Measurements from ENCODE around the gene ANO2. TPM values are rescaled to one million over a fixed set of nuclear protein-coding genes. Genes with fewer than 3 reads are reported as not detected.

ANO2 gene
- total and polyA plus RNA-seq, 2 experiments from 2014 or later: 2.3 to 4.6 TPM

DNA sequence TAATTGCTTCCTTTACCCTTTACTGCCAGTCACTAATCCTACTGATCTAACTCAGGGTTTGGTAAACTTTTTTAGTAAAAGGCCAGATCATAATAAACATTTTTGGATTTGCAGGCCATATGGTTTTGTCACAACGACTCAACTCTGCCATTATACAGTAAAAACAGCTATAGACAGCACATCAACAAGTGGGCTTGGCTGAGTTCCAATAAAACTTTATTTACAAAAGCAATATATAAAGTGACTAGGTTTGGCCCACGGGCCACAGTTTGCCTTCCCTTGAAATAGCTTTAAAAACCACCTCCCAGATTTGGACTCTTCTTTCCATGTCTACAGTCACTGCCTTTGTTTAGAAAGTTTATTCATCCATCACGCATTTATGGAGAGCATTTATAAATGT lies 366.3 kb downstream of the ANO2 start:
- H3K4me1 ChIP-seq (ENCODE audit: insufficient read depth): no peaks in the 10 kb centered on the region
- no peak overlapping the region for H3K4me2 ChIP-seq
- no peak for DNase-seq (ENCODE audit: low spot score)
- H3K36me3 Mint-ChIP-seq (ENCODE audit: low read depth): no peaks in the 10 kb centered on the region
- H3K27me3 ChIP-seq (ENCODE audit: insufficient read depth): no peaks in the 10 kb centered on the region
- peaks cover 18% of the 10 kb centered on the region for H3K9me2 ChIP-seq (ENCODE audit: insufficient read depth)
- peaks cover 4% of the 10 kb centered on the region; the same call in 1 of the 3 replicates for H3K4me1 Mint-ChIP-seq
- no peak for TF ChIP-seq JUNB (IDR thresholded peaks at IDR 0.05; ENCODE audit: unreplicated experiment)
- TF ChIP-seq ZNF114 (CRISPR knock-in tag; IDR thresholded peaks at IDR 0.05): no peak
- no peak for TF ChIP-seq CREB1 (CRISPR knock-in tag; IDR thresholded peaks at IDR 0.05; ENCODE audit: low read depth)
- TF ChIP-seq, protein P1, sequence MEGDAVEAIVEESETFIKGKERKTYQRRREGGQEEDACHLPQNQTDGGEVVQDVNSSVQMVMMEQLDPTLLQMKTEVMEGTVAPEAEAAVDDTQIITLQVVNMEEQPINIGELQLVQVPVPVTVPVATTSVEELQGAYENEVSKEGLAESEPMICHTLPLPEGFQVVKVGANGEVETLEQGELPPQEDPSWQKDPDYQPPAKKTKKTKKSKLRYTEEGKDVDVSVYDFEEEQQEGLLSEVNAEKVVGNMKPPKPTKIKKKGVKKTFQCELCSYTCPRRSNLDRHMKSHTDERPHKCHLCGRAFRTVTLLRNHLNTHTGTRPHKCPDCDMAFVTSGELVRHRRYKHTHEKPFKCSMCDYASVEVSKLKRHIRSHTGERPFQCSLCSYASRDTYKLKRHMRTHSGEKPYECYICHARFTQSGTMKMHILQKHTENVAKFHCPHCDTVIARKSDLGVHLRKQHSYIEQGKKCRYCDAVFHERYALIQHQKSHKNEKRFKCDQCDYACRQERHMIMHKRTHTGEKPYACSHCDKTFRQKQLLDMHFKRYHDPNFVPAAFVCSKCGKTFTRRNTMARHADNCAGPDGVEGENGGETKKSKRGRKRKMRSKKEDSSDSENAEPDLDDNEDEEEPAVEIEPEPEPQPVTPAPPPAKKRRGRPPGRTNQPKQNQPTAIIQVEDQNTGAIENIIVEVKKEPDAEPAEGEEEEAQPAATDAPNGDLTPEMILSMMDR (conservative IDR thresholded peaks at IDR 0.05; ENCODE audit: low read depth in 2 of 2): no peak
- ATAC-seq: no peak
- H2AFZ ChIP-seq: no peak overlapping the region
- no peak overlapping the region for H3K27ac Mint-ChIP-seq
- H3K4me3 ChIP-seq: no peak overlapping the region
- no peaks in the 10 kb centered on the region for H3K36me3 ChIP-seq (ENCODE audit: insufficient read depth)
- no peak overlapping the region for H3K4me3 Mint-ChIP-seq
- H3F3A ChIP-seq (replicated peaks; ENCODE audit: low read depth): no peaks in the 10 kb centered on the region
- H3K27me3 Mint-ChIP-seq (ENCODE audit: insufficient read depth, low read depth, poor library complexity): peaks cover 4% of the 10 kb centered on the region
- no peaks in the 10 kb centered on the region for H3K9me3 Mint-ChIP-seq
- H3K79me2 ChIP-seq (replicated peaks; ENCODE audit: insufficient read depth): no peaks in the 10 kb centered on the region
- H3K27ac ChIP-seq (ENCODE audit: low read depth): no peak overlapping the region
- H4K20me1 ChIP-seq (replicated peaks; ENCODE audit: insufficient read depth): no peaks in the 10 kb centered on the region

DNA sequence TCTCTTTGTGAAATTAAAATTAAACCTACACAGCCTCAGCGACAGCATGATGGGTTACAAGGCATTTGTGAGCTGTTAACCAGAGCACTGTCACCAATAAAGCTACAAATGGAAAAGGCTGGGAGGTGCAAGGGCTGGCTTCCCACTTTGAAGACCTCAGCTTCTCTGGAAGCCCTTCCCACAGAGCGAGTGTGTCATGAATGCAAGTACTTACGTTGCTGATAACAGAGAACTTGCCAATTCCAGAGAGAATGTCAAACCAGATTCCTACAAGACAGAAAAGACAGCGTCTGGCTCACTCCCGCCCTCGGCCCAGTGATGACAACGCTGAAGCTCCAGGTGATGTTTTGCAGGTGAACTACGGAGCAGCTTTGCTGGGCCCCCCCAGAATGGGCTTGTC lies 367.3 kb downstream of the ANO2 start:
- H3K9me3 Mint-ChIP-seq: no peaks in the 10 kb centered on the region
- Histone ChIP-seq H3K27ac (ENCODE audit: low read depth) (no peak overlapping the region), H4K20me1 (replicated peaks; ENCODE audit: insufficient read depth) (no peaks in the 10 kb centered on the region), H3K36me3 (ENCODE audit: insufficient read depth) (no peaks in the 10 kb centered on the region), H3K4me1 (ENCODE audit: insufficient read depth) (no peaks in the 10 kb centered on the region), H3K4me3 (no peak overlapping the region), H3K79me2 (replicated peaks; ENCODE audit: insufficient read depth) (no peaks in the 10 kb centered on the region), H3F3A (replicated peaks; ENCODE audit: low read depth) (no peaks in the 10 kb centered on the region), H3K4me2 (no peak overlapping the region), H3K9me2 (ENCODE audit: insufficient read depth) (peaks cover 15% of the 10 kb centered on the region), H3K27me3 (ENCODE audit: insufficient read depth) (no peaks in the 10 kb centered on the region), H2AFZ (no peak overlapping the region)
- TF ChIP-seq NANOG (IDR thresholded peaks at IDR 0.05; ENCODE audit: borderline replicate concordance): no peak
- H3K4me3 Mint-ChIP-seq: no peak overlapping the region
- H3K27ac Mint-ChIP-seq: no peak overlapping the region
- DNase-seq (ENCODE audit: low spot score) (no peak), ATAC-seq (no peak)
- H3K27me3 Mint-ChIP-seq (ENCODE audit: insufficient read depth, low read depth, poor library complexity): peaks cover 4% of the 10 kb centered on the region
- H3K4me1 Mint-ChIP-seq: peaks cover 4% of the 10 kb centered on the region; the same call in 1 of the 3 replicates
- no peaks in the 10 kb centered on the region for H3K36me3 Mint-ChIP-seq (ENCODE audit: low read depth)

DNA sequence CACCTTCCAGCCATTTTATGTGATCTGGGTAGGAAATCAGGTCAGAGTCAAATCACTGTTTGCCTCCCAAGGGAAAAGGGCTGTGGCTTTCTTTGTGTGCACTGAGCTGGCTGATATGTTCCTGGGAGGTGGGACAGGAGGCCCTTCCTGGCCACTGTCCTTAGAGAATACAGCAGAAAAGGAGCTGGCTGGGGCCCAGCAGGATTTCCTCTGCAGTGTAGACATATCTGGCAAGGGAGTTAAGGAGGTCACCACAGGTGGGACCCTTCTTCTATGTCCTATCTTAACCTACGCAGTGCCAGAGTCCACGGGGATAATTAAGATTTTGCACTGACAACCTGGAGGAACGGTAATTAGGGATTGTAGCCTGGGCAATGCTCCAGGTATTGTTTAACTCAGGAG lies 367.8 kb downstream of the ANO2 start:
- H3K27me3 ChIP-seq (ENCODE audit: insufficient read depth): no peaks in the 10 kb centered on the region
- H4K20me1 ChIP-seq (replicated peaks; ENCODE audit: insufficient read depth): no peaks in the 10 kb centered on the region
- no peaks in the 10 kb centered on the region for H3K79me2 ChIP-seq (replicated peaks; ENCODE audit: insufficient read depth)
- H3K9me3 Mint-ChIP-seq: no peaks in the 10 kb centered on the region
- H3K4me3 Mint-ChIP-seq: no peak overlapping the region
- ATAC-seq (no peak), DNase-seq (ENCODE audit: low spot score) (no peak)
- TF ChIP-seq, protein P1 (conservative IDR thresholded peaks at IDR 0.05; ENCODE audit: low read depth in 2 of 2): no peak
- TF ChIP-seq POLR2AphosphoS5 (IDR thresholded peaks at IDR 0.05; ENCODE audit: low read depth) (no peak), CREB1 (CRISPR knock-in tag; IDR thresholded peaks at IDR 0.05; ENCODE audit: low read depth) (no peak), NANOG (IDR thresholded peaks at IDR 0.05; ENCODE audit: borderline replicate concordance) (no peak), EZH2phosphoT487 (IDR thresholded peaks at IDR 0.05; ENCODE audit: unreplicated experiment) (no peak), JUNB (IDR thresholded peaks at IDR 0.05; ENCODE audit: unreplicated experiment) (no peak), ZNF331 (CRISPR knock-in tag; IDR thresholded peaks at IDR 0.05; ENCODE audit: low read depth) (no peak)
- TF ChIP-seq, protein P2, sequence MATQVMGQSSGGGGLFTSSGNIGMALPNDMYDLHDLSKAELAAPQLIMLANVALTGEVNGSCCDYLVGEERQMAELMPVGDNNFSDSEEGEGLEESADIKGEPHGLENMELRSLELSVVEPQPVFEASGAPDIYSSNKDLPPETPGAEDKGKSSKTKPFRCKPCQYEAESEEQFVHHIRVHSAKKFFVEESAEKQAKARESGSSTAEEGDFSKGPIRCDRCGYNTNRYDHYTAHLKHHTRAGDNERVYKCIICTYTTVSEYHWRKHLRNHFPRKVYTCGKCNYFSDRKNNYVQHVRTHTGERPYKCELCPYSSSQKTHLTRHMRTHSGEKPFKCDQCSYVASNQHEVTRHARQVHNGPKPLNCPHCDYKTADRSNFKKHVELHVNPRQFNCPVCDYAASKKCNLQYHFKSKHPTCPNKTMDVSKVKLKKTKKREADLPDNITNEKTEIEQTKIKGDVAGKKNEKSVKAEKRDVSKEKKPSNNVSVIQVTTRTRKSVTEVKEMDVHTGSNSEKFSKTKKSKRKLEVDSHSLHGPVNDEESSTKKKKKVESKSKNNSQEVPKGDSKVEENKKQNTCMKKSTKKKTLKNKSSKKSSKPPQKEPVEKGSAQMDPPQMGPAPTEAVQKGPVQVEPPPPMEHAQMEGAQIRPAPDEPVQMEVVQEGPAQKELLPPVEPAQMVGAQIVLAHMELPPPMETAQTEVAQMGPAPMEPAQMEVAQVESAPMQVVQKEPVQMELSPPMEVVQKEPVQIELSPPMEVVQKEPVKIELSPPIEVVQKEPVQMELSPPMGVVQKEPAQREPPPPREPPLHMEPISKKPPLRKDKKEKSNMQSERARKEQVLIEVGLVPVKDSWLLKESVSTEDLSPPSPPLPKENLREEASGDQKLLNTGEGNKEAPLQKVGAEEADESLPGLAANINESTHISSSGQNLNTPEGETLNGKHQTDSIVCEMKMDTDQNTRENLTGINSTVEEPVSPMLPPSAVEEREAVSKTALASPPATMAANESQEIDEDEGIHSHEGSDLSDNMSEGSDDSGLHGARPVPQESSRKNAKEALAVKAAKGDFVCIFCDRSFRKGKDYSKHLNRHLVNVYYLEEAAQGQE (IDR thresholded peaks at IDR 0.05; ENCODE audit: unreplicated experiment): no peak
- peaks cover 4% of the 10 kb centered on the region for H3K27me3 Mint-ChIP-seq (ENCODE audit: insufficient read depth, low read depth, poor library complexity)
- H3K4me1 ChIP-seq (ENCODE audit: insufficient read depth): no peaks in the 10 kb centered on the region
- no peak overlapping the region for H3K27ac ChIP-seq (ENCODE audit: low read depth)
- no peaks in the 10 kb centered on the region for H3K36me3 ChIP-seq (ENCODE audit: insufficient read depth)
- H3K4me2 ChIP-seq: no peak overlapping the region
- H3K9me2 ChIP-seq (ENCODE audit: insufficient read depth): peaks cover 12% of the 10 kb centered on the region; the same call in 1 of the 2 replicates
- no peak overlapping the region for H3K27ac Mint-ChIP-seq
- H3K4me3 ChIP-seq: no peak overlapping the region
- peaks cover 4% of the 10 kb centered on the region; the same call in 1 of the 3 replicates for H3K4me1 Mint-ChIP-seq
- no peak overlapping the region for H2AFZ ChIP-seq
- no peaks in the 10 kb centered on the region for H3K36me3 Mint-ChIP-seq (ENCODE audit: low read depth)
- H3F3A ChIP-seq (replicated peaks; ENCODE audit: low read depth): no peaks in the 10 kb centered on the region

Measured in GM23338 (cell line).